ENCODE results near the gene HDDC3.

DNA sequence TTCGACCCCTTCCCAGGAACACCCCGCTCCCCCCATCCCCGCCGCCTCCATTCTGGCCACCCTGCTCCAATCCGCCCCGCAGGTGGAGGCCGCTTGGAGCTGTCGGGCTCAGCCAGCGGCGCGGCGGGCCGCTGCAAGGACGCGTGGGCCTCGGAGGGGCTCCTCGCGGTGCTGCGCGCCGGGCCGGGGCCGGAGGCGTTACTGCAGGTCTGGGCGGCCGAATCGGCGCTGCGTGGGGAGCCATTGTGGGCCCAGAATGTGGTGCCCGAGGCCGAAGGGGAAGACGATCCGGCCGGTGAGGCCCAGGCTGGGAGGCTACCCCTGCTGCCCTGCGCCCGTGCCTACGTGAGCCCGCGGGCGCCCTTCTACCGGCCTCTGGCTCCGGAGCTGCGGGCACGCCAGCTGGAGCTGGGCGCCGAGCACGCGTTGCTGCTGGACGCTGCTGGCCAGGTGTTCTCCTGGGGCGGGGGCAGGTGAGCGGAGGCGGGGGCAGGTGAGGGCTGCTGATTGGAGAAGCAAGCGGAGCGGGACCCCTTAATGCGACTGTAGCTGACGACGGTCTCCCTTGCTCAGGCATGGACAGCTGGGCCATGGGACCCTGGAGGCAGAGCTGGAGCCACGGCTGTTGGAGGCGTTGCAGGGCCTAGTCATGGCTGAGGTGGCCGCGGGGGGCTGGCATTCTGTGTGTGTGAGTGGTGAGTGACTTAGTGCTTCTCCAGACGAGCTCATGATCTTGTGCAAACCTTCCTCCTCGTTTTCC lies 24.9 kb upstream of the HDDC3 start:
- TF ChIP-seq ZFX (IDR thresholded peaks at IDR 0.05; ENCODE audit: borderline replicate concordance): no peak
- TF ChIP-seq, protein P1, sequence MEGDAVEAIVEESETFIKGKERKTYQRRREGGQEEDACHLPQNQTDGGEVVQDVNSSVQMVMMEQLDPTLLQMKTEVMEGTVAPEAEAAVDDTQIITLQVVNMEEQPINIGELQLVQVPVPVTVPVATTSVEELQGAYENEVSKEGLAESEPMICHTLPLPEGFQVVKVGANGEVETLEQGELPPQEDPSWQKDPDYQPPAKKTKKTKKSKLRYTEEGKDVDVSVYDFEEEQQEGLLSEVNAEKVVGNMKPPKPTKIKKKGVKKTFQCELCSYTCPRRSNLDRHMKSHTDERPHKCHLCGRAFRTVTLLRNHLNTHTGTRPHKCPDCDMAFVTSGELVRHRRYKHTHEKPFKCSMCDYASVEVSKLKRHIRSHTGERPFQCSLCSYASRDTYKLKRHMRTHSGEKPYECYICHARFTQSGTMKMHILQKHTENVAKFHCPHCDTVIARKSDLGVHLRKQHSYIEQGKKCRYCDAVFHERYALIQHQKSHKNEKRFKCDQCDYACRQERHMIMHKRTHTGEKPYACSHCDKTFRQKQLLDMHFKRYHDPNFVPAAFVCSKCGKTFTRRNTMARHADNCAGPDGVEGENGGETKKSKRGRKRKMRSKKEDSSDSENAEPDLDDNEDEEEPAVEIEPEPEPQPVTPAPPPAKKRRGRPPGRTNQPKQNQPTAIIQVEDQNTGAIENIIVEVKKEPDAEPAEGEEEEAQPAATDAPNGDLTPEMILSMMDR (IDR thresholded peaks at IDR 0.05): no peak
